Brain microvascular endothelial cell (primary cell): ENCODE results near the gene OBP2B.
"Not testable (repeated sequence)": the region's sequence is repeated elsewhere in the genome, so short reads cannot be mapped to it uniquely, and the experiment has no call there.

Source experiments
- DNase-seq: peaks from one replicate; pipeline ENCODE4 v3.0.0-alpha.2; 2020
- H3K27ac ChIP-seq: fragments of 250-450 bp; sonication (Bioruptor Pico); 2 replicates; pipeline ENCODE4 v1.5.1; 2020; ENCODE audit warnings: mild to moderate bottlenecking, moderate library complexity
- H3K27me3 ChIP-seq: fragments of 250-450 bp; sonication (Bioruptor Pico); replicated peaks from 2 replicates; pipeline ENCODE4 v1.5.1; 2020; ENCODE audit warnings: mild to moderate bottlenecking
- H3K36me3 ChIP-seq: fragments of 250-450 bp; sonication (Bioruptor Pico); replicated peaks from 2 replicates; pipeline ENCODE4 v1.5.1; 2020; ENCODE audit warnings: mild to moderate bottlenecking
- H3K4me3 ChIP-seq: 2 replicates; pipeline ENCODE4 v1.5.1; 2011; ENCODE audit warnings: low read depth, mild to moderate bottlenecking, control low read depth, low read length, moderate library complexity
- CTCF ChIP-seq: IDR thresholded peaks from 2 replicates; pipeline ENCODE4 v1.5.1; 2011; ENCODE audit warnings: low read depth, mild to moderate bottlenecking, moderate library complexity, low read length, control low read depth, inconsistent platforms; ENCODE audit errors: missing control alignments
- in situ Hi-C: cut with HindIII; loops from 2 replicates; pipeline ENCODE4 v1.10.0; 2017; ENCODE audit warnings: low sequenced_read_pairs, low pct_ligation_motif_present

OBP2B gene

DNA sequence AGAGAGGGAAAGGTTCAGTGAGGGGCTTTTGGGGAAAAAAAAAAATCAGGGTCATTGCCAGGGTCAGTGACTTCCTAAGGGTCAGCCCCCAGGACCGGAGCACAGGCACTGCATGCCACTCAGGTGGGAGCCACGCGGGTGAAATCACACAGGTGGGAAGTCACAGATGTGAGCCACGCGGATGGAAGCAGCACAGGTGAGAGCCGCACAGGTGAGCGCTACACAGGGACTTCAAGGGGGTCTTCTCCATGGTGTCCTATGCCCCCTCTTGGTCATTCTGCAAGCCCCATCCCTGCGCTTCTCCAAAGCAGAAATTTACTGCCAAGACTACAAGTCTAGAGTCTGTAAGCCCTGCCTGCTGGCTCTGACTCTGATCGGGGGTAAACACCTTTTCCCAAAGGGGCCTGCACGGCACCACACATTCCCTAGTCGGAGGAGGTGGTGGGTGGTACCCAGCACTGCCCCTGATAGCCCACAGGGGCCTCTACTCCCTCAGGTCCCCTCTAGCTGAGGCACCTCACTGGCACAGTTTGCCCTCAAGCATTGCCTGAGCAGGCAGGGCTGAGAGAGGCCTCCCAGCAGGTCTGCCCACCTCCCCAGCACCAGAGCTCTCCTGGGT, 18.3 kb upstream of the OBP2B start:
- H3K27me3 ChIP-seq, result no peaks in the 10 kb centered on the region
- no peak overlapping the region for H3K27ac ChIP-seq
- no peak for DNase-seq
- H3K4me3 ChIP-seq, result no peak overlapping the region
- in situ Hi-C loops, result no loop called here
- TF ChIP-seq CTCF, result no peak
- no peaks in the 10 kb centered on the region for H3K36me3 ChIP-seq

- in situ Hi-C loops, result no loop called here
- Histone ChIP-seq H3K27ac (no peak overlapping the region), H3K27me3 (no peaks in the 10 kb centered on the region), H3K36me3 (no peaks in the 10 kb centered on the region), H3K4me3 (no peak overlapping the region)
- no peak for DNase-seq
- no peak for TF ChIP-seq CTCF
Observed at GRCh38 chr9:133226219-133227171, 17.4 kb upstream of the OBP2B start.

GRCh38 chr9:133225171-133226011, 16.3 kb upstream of the OBP2B start:
- in situ Hi-C loops, result no loop called here
- Histone ChIP-seq H3K27ac (no peak overlapping the region), H3K4me3 (no peak overlapping the region), H3K36me3 (no peaks in the 10 kb centered on the region), H3K27me3 (no peaks in the 10 kb centered on the region)
- TF ChIP-seq CTCF, result no peak
- DNase-seq, result no peak

DNA sequence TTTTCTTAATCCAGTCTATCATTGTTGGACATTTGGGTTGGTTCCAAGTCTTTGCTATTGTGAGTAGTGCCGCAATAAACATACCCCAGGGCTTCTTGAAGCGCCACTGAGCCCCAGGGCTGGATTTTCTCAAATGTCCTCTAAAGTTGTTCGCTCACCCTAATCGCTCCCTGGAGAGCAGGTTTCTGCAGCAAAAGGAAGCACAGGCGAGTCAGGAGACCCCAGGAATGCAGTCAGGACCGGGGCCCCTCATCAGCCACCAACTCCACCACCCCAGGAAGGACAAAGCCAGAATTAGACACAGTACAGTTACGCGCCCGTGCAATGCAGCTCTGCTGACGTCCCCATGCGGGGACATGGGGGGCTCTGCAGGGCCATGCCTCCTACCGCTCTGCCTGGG, 15.7 kb upstream of the OBP2B start:
- Histone ChIP-seq H3K4me3 (no peak overlapping the region), H3K27me3 (no peaks in the 10 kb centered on the region), H3K36me3 (no peaks in the 10 kb centered on the region), H3K27ac (no peak overlapping the region)
- no peak for DNase-seq
- in situ Hi-C loops, result no loop called here
- TF ChIP-seq CTCF, result no peak

GRCh38 chr9:133223159-133223756, 14.2 kb upstream of the OBP2B start:
- H3K4me3 ChIP-seq, H3K36me3 ChIP-seq, H3K27me3 ChIP-seq, H3K27ac ChIP-seq, in situ Hi-C loops: not testable (repeated sequence)
- peak; percentile 6 for DNase-seq

- not testable (repeated sequence) for DNase-seq, H3K27me3 ChIP-seq
Observed at GRCh38 chr9:133221994-133222393, 12.9 kb upstream of the OBP2B start.

More at GRCh38 chr9:133221994-133222393, 12.9 kb upstream of the OBP2B start:
- H3K36me3 ChIP-seq, in situ Hi-C loops, H3K27ac ChIP-seq, H3K4me3 ChIP-seq: not testable (repeated sequence)
